NT2/D1 (cell line): Measurements from ENCODE around the gene IRF1.

ENCODE experiments used
- SUZ12 ChIP-seq: IDR thresholded peaks from 2 replicates; pipeline ENCODE4 v1.6.1; 2011; ENCODE audit not compliant: insufficient read length, insufficient read depth; ENCODE audit errors: extremely low read depth
- YY1 ChIP-seq: IDR thresholded peaks from 2 replicates; pipeline ENCODE4 v1.6.1; 2011; ENCODE audit not compliant: insufficient read length, insufficient read depth
- ZNF274 ChIP-seq: IDR thresholded peaks from 2 replicates; pipeline ENCODE4 v1.6.1; 2011; ENCODE audit warnings: mild to moderate bottlenecking, low read depth, low read length

GRCh38 chr5:132497488-132497997 lies 7.0 kb upstream of the IRF1 start:
- TF ChIP-seq ZNF274 (no peak), SUZ12 (no peak), YY1 (no peak)
